Heart right ventricle (tissue), 16 donors: ENCODE results near the gene PXT1. TPM values are rescaled to one million over a fixed set of nuclear protein-coding genes. Genes with fewer than 3 reads are reported as not detected.

Source experiments
- ATAC-seq, 8 donors: fragments of 200-7000 bp; cut with Tn5 transposase; one replicate each; pipeline ENCODE4 v1.9.1; 2020; ENCODE audit warnings: mild to moderate bottlenecking in 8 of 8, moderate library complexity in 8 of 8, moderate number of reproducible peaks in 1 of 8
- DNase-seq, 2 donors: peaks; one replicate each; pipeline ENCODE4 v3.0.0-alpha.2; 2020
- H3K27ac ChIP-seq, 10 donors: fragments of 200-600 bp; sonication (generic) in 2 of 10; one replicate each; pipeline versions ENCODE4 v1.5.0 to v1.8.0; 2020 to 2022; ENCODE audit warnings: mild to moderate bottlenecking in 3 of 10
- H3K27me3 ChIP-seq, 7 donors: fragments of 200-600 bp; one replicate each; pipeline ENCODE4 v1.8.0; 2021 to 2022; ENCODE audit warnings: mild to moderate bottlenecking in 2 of 7
- H3K36me3 ChIP-seq, 9 donors: fragments of 200-600 bp; sonication (generic) in 1 of 9; one replicate each; pipeline versions ENCODE4 v1.5.0 to v1.8.0; 2020 to 2022; ENCODE audit warnings: mild to moderate bottlenecking in 2 of 9
- H3K4me1 ChIP-seq, 9 donors: fragments of 200-600 bp; sonication (generic) in 1 of 9; one replicate each; pipeline versions ENCODE4 v1.5.0 to v1.8.0; 2020 to 2022; ENCODE audit warnings: mild to moderate bottlenecking in 4 of 9
- H3K4me3 ChIP-seq, 10 donors: fragments of 200-600 bp; sonication (generic) in 2 of 10; one replicate each; pipeline versions ENCODE4 v1.5.0 to v1.8.0; 2020 to 2022; ENCODE audit warnings: mild to moderate bottlenecking in 7 of 10, moderate library complexity in 2 of 10
- H3K9me3 ChIP-seq, 11 donors: fragments of 200-600 bp in 10 of 11; sonication (generic) in 2 of 11; one replicate each; pipeline versions ENCODE4 v1.5.0 to v1.8.0; 2013 to 2022; ENCODE audit warnings: mild to moderate bottlenecking in 2 of 11, control low read depth in 1 of 11, moderate library complexity in 1 of 11
- CTCF ChIP-seq, 9 donors: fragments of 200-600 bp; sonication (generic) in 2 of 9; IDR thresholded peaks; one replicate each; pipeline versions ENCODE4 v1.5.0 to v1.8.0; 2021 to 2022; ENCODE audit warnings: antibody characterized with exemption in 9 of 9, mild to moderate bottlenecking in 5 of 9, moderate library complexity in 1 of 9
- WGBS, 2 donors: extraction: QIAGEN DNeasy Blood & Tissue Kit; methylation state at CpG; one replicate each; pipeline ENCODE4 v1.1.7; 2013; ENCODE audit warnings: inconsistent platforms in 1 of 2; 5-methylcytosine and 5-hydroxymethylcytosine counted together
- intact Hi-C, 10 donors: fragments of 100-400 bp; cut with DNase I; formaldehyde crosslinking; loops; one replicate each; pipeline versions ENCODE4 v1.11.1 to v1.14.2; 2022
- polyA plus RNA-seq, 2 donors: library from polyadenylated mRNA; stranded (reverse); fragments of 200-250 nt; gene quantifications; one replicate each; pipeline ENCODE4 v1.2.3, GENCODE V29; 2013
- total RNA-seq, 10 donors: library from RNA; stranded (reverse); fragmentation: NEBNext Ultra II Directional in 3 of 10; extraction: Animal tissue kit (Norgen Biotek cat#: 25700) in 3 of 10; gene quantifications; one replicate each; pipeline versions ENCODE4 v1.2.1 to v1.2.4, GENCODE V29; 2021 to 2023
- donor health status: Arrhythmogenic right ventricular cardiomyopathy.
- donor health status: ischemic (EF 13 %, LVEDD 7.1; RV severe dilation, severe dysfunction).
- donor health status: healthy with polysubstance abuse.
- donor health status: DM: no; HTN: yes; CAD: no.
- donor health status: DM: no; HTN: no; CAD: no.
- donor health status: ischemic (EF 25% LVEDD 6.9; RV normal size, moderate dysfunction).
- donor health status: ischemic (EF 25% LVEDD 5.7; RV mildly dilated, moderate dysfunction).
- donor health status: healthy.
- donor health status: DM: yes; HTN: yes; CAD: no.
- donor health status: Ischemic cardiomyopathy.
- donor health status: ischemic (EF 35%, LVEDD 5.7; RV mildly dilated, moderate dysfunction).
- donor health status: nonischemic (EF 11% LVEDD 7.7; RV severe dilation, severe dysfunction).
- donor health status: DM: yes; HTN: yes; CAD: no.
- donor health status: PGD.
- donor health status: ischemic (EF 29% LVEDD 5.4; RV normal size, mild dysfunction).
- donor health status: nonischemic (EF 23%, LVEDD 6.1; RV moderate dilation, normal function).

The PXT1 gene
- total and polyA plus RNA-seq, 12 donors = 0.15 to 0.34 (median 0.23) TPM; not detected in 5

DNA sequence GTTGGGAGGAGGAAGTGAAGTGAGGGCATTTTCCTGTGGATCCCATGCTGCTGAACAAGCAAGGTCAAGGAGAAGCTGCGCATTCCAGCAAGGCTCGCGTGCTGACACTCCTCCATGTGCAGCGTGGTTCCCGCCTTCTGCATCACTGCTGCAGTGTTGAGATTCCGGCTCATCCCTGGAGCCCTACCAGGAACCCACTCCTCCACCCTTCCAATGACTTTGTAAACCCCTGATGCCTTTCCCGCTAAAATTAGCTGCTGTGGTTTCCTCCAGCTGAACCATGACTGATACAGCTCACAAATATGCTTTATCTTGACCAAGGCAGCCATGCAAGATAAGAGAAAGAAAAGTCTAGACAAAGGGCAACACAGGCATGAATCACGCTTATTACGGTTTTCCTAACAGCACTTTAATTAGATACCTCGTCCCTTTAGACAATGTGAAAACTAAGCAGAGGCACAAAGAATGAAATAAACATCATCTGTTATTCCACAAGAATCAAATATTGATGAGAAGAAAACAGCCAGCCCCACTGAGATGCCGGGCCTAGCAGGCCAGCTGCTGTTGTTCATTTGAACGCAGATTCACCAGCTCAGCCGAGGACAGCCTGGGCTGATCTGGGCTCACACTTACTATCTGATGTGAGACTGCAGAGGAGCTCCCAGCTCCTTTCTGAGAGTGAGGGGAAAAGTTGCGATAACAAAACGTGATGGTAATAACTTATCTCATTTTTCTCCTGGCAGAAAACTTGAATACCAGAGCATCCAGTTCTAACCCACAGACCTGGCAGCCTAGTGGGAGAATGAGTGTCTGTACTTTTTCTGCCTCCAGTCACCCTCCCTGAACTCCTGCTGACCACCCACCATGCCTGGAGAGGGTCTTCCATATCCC, 91.7 kb downstream of the PXT1 start:
- ATAC-seq (peak; percentile 26 to 85 (median 66)), DNase-seq (no peak)
- peaks cover 0 to 32% (median 19%) of the 10 kb centered on the region in 9 donors for H3K4me1 ChIP-seq
- intact Hi-C loops = loop anchor here in 4 of 10 donors (10.0 kb wide), 2 partner anchors 226 to 326 kb away; partner anchors contain the start of genes MAPK14 (in 2 of the 4) and SLC26A8 (in 2 of the 4)
- peak overlapping the region in 2 of 10 donors; percentile 39 to 71 for H3K27ac ChIP-seq
- peaks cover 0 to 79% (median 40%) of the 10 kb centered on the region in 7 donors for H3K27me3 ChIP-seq
- TF ChIP-seq CTCF (IDR thresholded peaks at IDR 0.05) = no peak
- no peak overlapping the region for H3K4me3 ChIP-seq
- H3K36me3 ChIP-seq = no peaks in the 10 kb centered on the region
- H3K9me3 ChIP-seq = peaks cover 0 to 7% (median 0%) of the 10 kb centered on the region in 11 donors
- 44 to 47% methylated on average over 15 of the region's 15 CpGs for WGBS, 2 donors

GRCh38 chr6:36350082-36350481, 92.6 kb downstream of the PXT1 start:
- ATAC-seq = peak in 7 of 8 donors; percentile 49 to 87 (median 74)
- Histone ChIP-seq H3K36me3 (no peaks in the 10 kb centered on the region), H3K27ac (peak overlapping the region in 2 of 10 donors; percentile 39 to 71), H3K4me1 (peaks cover 0 to 28% (median 19%) of the 10 kb centered on the region in 9 donors), H3K9me3 (peaks cover 0 to 7% (median 0%) of the 10 kb centered on the region in 11 donors), H3K4me3 (no peak overlapping the region), H3K27me3 (peaks cover 0 to 79% (median 36%) of the 10 kb centered on the region in 7 donors)
- TF ChIP-seq CTCF (IDR thresholded peaks at IDR 0.05) = no peak
- WGBS, 2 donors = 59 to 70% methylated on average over 4 of the region's 4 CpGs
- intact Hi-C loops = loop anchor here in 4 of 10 donors (10.0 kb wide), 2 partner anchors 225 to 325 kb away; partner anchors contain the start of genes MAPK14 (in 2 of the 4) and SLC26A8 (in 2 of the 4)
- DNase-seq = no peak

- TF ChIP-seq CTCF (IDR thresholded peaks at IDR 0.05) = no peak
- Histone ChIP-seq H3K27ac (no peak overlapping the region), H3K36me3 (no peaks in the 10 kb centered on the region), H3K4me1 (peaks cover 0 to 28% (median 19%) of the 10 kb centered on the region in 9 donors), H3K27me3 (peaks cover 0 to 79% (median 33%) of the 10 kb centered on the region in 7 donors), H3K4me3 (no peak overlapping the region), H3K9me3 (peaks cover 0 to 7% (median 0%) of the 10 kb centered on the region in 11 donors)
- intact Hi-C loops = no loop called here
- no peak for ATAC-seq
- no peak for DNase-seq
- WGBS, 2 donors = 81 to 90% methylated on average over 6 of the region's 6 CpGs
Measured at GRCh38 chr6:36349240-36349639, 93.4 kb downstream of the PXT1 start.

GRCh38 chr6:36347621-36348020, 95.0 kb downstream of the PXT1 start:
- ATAC-seq (no peak), DNase-seq (no peak)
- Histone ChIP-seq H3K4me1 (peaks cover 0 to 28% (median 19%) of the 10 kb centered on the region in 9 donors), H3K4me3 (no peak overlapping the region), H3K9me3 (peaks cover 0 to 4% (median 0%) of the 10 kb centered on the region in 11 donors), H3K27ac (no peak overlapping the region), H3K36me3 (no peaks in the 10 kb centered on the region), H3K27me3 (peaks cover 0 to 75% (median 28%) of the 10 kb centered on the region in 7 donors)
- intact Hi-C loops = no loop called here
- no peak for TF ChIP-seq CTCF (IDR thresholded peaks at IDR 0.05)
- 91 to 92% methylated on average over 4 of the region's 4 CpGs for WGBS, 2 donors
